CD4-positive, alpha-beta T cell treated with Interleukin-6 for 4 hours (primary cell): ENCODE data around the gene EVA1C.
"Not testable (repeated sequence)": the region's sequence is repeated elsewhere in the genome, so short reads cannot be mapped to it uniquely, and the experiment has no call there.

Source experiments
- DNase-seq: peaks from one replicate; pipeline ENCODE4 v3.0.0-alpha.2; 2020; ENCODE audit warnings: mixed read lengths

EVA1C gene

DNA sequence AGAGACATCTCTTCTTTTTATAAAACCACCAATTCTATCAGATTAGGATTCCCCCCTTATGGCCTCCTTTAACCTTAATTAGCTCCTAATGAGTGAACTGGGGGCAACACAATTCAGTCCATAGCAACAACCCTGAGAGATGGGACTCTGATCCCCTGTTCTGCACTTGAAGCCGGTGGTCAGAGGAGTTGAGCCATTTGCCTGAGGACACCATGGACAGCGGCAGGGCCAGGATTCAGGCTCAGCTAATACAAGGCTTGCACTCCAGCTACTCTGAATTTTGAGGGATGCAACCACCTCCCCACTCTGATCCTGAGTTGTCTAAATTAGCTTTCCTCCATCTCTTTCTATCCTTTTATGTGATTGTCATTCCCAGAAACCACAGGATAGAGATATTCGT, 93.3 kb downstream of the EVA1C start:
- not testable (repeated sequence) for DNase-seq

DNA sequence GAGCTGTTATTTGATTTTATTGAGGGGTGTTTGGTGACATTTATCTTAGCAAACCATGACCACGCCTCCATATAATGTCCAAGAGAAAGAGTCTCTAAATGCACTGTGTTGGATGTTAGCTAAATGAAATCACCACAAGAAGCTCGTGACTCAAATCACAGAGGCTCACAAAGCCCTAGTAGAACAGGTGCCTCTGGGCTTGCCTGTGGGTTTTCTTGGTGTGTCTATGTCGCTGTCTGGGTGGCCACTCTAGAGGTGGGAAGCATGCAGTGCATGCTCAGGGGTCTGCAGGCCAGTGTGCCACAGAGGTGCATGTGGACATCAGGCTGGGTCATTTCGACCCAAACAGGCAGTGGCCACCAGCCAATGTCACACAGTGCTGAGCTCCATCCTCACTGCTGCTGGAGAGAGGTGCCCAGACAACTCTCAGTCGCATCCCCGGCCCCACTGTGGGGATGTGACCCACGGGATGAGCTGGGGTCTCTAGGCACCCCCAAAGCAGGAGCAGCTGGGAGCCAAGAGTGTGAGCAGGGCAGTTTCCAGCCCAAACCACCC, 94.0 kb downstream of the EVA1C start:
- DNase-seq: not testable (repeated sequence)

DNA sequence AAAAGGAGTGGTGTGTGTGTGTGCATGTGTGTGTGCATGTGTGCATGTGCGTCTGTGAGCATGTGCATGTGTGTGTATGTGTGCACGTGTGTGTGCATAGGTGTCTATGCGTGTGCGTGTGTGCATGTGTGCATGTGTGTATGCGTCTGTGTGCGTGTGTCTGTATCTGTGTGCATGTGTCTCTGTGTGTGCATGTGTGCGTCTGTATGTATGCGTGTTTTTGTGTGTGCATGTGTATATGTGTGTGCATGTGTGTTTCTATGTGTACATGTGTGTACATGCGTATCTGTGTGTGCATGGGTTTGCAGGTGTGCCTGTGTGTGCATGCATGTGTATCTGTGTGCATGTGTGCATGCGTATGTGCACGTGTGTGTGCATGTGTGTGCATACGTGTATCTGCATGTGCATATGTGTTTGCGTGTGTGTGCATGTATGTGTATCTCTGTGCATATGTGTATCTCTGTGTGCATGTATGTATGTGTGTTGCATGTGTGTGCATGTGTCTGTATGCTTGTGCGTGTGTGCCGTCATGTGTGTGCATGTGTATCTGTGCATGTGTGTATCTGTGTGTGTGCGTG, 94.9 kb downstream of the EVA1C start:
- no peak for DNase-seq

DNA sequence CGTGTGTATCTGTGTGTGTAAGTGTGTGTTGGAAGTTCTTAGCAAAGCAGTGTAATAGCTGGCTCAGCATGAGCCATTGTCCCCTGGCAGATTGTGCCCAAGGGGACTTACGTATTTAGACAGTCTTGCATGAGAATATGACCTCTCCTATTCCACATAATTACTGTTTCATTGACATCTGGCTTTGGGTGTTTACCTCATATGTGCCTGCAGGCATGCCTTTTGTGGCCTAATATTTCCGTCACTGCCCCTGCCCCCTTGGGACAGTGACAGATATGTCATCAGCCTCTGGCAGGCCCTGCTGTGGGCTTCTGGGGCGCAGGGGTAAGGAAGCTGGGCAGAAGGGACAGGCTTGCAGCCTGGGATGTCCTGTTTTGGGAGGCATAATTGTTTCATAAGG, 95.5 kb downstream of the EVA1C start:
- DNase-seq: not testable (repeated sequence)

DNA sequence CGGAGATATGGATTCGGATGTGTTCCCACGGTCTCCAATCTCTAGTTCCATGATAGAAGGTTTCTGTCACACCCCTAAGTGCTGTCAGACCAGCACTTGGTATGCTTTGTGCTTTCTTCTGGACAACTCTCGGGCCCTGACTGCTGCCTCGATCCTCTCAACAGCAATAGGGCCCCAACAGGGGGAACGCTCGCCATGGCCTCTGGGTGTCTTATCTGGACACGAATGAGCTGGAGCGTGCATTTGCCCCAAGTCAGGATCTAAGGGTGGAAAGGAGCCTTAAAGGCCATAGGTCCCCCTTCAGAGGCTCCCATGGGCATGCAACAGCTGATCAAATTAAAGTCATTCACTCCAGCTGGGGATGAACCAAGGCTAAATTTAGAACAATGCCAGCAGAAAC, 96.1 kb downstream of the EVA1C start:
- DNase-seq: no peak

DNA sequence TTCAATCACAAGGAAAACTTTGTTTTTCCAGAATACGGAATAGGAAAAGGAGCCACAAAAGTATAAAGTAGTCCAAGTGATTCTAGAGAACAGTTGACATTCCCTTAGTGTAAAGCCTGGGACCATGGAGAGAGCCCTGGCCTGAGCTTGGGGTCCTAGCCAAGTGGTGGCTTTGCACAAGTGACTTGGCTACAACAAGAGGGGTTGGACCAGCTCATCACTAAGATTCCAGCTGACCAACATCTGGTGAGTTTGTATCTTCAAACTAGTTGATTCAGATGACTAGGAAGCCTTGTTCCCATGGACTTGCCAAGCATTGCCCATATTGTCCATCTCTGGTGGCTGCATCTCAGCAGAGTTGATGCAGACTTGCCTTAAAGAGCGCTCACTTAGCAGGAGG, 96.5 kb downstream of the EVA1C start:
- DNase-seq: not testable (repeated sequence)

DNA sequence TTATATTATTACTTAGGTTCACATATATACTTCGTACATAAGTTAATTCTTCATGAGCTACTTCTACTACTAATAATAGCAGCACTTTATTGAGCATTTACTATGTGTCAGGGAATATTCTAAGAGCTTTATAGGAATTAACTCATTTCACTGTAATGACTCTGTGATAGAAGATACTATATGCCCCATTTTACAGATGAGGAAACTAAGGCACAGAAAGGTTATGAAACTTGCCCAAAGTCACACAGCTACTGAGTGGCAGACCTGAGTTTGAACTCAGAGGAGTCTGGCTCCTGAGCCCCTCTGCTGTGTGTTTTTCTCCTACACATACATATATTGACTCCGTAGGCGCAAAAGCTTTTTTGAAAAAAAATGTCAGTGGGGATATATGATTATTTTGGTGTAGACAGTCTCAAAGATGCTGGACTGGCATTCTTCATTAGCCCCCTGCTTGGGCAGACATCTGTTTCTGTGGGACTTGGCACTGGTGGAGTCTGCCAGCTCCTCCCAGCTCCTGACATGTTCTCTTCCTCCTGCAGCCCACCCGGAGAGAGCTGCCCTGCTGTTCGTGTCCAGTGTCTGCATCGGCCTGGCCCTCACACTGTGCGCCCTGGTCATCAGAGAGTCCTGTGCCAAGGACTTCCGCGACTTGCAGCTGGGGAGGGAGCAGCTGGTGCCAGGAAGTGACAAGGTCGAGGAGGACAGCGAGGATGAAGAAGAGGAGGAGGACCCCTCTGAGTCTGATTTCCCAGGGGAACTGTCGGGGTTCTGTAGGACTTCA, 102.0 kb downstream of the EVA1C start:
- DNase-seq: no peak

DNA sequence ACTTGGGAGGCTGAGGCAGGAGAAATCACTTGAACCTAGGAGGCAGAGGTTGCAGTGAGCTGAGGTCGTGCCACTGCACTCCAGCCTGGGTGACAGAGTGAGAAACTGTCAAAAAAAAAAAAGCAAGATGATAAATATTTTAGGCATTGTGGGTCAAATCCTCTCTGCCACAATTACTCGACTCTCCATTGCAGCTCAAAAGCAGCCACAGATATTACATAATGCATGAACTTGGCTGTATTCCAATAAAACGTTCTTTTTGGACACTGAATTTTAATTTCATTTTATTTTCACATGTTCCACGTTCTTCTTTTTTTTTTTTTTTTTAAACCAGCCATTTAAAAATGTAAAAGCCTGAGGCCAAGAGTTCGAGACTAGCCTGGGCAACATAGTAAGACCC, 103.4 kb downstream of the EVA1C start:
- DNase-seq: no peak

DNA sequence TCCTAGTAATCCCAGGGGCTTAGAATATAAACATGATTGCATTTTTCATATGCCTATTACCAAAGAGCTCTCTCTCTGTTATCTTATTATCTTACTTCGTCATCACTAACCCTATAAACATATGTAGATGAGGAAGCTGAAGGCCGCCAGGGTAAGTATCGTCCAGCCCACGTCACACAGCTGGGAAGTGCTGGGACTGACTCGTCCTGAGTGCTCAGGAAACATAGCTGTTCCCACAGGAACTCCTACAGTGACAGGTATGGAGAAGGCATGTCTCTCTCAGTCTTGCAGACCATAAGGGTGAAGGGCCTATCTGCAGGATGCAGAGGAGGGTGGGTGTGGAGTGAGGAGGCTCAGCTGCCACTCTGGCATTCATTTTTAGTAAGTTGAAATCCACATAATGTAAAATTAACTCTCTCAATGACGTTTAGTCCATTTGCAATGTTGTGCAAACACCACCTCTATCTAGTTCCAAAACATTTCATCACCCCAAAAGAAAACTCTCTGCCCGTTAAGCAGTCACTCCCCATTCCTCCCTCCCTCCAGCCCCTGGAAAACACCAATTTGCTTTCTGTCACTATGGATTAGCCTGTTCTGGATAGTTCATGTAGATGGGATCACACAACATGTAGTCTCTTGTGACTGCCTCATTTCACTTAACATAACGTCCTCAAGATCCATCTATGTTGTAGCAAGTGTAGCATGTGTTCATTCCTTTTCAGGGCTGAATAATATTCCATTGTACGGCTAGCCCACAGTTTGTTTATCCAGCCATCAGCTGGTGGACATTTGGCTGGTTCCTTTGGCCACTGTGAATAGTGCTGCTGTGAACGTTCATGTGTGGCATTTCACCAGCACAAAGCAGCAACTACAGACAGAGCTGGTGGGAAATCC, 104.5 kb downstream of the EVA1C start:
- no peak for DNase-seq

DNA sequence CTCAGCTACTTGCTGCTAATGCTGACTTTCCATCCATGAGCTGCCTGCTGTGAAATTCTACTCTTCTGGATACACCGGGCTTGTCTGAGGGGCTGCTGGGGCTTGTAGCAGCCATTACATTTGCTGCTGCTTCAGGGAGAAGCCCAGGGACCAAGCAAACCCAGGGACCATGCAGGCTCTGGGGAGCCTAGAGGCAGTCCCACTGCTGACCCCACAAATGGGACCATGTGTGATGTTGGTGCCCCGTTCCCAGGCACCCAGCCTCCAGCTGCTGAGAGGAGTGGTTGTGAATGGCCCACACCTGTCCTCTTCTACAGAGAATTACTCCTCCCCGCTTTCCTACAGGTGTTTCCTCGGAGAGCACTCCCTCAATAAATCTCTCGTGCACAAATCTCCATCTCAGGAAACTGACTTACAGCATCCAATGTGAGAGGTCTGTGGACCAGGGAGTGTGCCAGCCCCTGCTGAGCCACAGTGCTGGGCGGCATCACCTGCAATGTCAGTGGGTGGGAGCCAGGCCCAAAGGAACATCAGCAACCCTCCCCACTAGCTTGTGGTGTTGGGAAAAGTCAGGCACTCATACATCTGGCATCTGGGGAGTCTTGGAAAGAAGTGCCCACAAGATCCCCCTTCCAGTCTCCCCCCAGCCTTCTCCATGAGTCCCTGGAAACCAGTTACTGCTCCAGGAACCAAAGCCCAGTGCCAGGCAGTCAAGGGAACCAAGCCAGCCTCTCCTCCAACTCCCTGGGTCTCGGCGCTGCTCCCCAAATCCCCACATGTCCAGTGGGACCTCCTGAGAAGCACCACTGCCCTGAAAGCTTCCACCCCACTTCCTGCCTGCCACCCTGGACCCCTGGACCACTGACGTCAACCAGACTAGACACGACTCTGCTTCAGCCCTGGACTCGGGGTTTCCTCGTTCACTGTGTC, 107.7 kb downstream of the EVA1C start:
- DNase-seq: no peak

DNA sequence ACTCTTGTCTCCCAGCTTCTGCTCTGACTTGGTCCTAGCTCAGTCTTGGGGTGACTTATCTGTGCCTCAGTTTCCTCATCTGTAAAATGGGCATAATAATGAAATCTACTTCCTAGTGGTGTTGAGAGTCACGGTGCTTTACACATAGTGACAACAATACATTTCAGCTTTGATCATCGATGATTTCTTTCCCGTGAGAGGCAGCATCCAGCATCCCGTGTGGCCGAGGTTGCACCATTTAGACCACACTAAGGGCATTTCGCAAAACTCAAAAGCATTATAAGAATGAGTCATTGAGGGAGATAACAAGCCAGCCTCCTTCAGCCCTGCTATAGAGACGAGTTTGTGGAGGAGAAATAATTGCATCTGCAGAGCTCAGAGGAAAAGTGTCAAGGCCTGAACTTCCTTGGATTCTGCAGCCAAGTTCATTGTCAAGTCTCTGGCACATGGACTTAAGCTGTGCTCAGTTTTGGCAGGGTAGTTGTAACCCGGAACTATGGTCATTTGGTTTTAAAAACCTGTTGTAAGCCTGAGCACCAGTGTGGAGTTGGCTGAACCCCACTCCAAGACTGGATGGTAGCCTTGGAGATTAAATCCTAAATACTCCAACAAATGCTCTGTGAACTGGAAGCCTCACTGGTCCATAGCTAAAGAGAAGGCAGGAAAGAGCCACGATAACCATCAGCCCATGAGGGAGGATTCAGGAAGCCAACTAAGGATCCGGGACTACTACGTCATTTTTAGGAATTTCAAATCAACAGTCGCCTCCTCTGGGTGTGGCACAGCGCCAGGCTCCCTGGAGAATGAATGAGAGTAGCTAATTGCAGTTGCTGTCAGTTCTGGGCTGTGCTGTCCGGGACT, 108.6 kb downstream of the EVA1C start:
- DNase-seq: no peak

DNA sequence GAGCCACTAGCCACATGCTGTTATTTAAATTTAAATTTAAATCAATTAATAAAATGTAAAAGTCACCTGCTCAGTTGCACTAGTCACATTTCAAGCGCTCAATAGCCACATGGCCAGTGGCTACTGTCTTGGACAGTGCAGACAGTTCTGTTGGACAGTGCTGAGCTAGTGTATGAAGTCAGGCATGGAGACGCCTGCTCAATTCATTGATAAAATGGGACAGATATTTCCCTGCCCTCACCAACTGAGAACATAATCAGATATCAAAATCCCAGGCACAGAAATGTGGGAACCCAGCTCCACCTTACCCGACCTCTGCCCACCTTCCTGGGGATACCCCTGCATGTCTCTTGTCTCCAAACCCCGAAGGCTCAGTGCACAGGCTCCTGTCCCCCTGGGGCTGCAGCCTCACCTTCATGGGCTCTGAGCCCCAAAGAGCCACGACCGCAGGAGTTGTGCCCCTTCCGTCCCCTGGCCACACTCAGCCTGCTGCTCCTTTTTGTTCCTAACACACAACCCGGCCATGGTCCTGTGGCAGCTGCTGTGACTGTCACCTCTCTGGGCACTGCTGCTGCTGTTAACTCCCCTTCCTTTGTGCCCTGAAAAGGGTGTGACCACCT, 109.3 kb downstream of the EVA1C start:
- DNase-seq: no peak

DNA sequence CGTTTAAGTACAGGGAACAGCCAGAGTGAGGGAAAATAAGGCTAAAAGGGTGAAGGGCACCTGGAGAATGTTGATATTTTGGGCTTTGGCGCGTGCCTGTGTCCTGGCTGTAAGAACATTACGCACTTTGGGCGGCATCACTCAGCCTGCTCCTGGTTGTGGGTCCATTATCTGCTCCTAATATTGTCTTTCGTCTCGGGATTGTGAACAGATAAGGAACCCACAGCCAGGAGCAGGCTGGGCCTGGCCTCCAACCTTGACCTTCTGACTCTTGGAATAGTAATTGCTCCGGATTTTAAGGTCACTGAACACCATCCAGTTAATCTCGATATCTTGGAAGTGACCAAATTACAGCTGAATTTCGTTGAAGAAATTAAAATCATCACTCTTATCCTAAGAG, 111.0 kb downstream of the EVA1C start:
- DNase-seq: no peak

DNA sequence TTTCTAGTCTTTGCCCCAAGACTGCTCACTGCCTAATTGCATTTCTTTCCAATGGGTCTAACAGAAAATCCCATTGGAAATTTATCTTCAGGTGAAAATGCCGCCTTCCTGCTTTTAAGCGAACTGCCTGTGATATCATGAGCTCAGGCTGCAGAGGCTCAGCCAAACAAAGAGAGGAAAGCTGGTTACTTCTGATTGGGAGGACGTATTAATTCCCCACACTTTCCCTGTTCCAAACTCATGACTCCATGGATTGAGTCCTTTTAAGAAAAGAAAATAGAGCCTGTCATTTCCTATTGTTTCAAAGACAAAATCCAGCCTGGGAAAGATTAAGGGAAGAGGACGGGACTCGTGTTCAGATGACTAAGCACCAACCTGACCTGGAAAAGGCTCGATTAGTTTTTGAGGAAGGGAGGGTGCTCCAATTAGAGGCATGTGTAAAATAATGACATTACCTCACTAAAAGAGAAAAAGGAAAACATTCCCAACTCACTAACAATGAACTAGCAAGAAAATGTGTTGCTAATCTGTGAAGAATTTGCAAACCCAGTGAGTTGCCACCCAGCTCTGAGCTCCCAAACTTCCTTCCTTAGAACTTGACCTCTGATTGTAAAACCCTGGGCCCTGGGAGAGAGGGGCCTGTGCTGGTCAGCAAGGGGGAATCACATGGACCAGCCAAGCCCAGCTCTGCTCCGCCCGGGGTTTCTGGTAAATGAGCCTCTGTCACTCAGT, 111.6 kb downstream of the EVA1C start:
- DNase-seq: no peak

DNA sequence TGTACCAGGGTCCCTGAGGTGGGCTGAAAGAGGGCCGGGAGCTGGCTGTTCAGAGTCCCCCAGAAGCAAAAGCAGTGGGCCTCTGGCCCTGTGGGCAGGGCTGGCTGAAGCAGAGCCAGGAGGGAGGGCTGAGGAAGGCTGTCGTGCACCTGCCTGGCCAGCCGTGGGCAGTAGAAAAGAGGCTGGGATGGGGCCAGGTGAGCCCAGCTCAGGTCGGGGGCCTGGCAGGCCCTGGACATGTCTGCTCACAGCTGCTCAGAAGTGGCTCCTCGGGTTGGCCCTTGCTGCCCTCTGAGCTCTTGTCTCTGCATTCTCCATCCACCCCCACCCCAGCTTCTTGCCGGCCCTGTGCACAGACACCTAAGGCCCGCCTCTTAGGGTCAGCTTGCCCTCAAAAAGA, 112.8 kb downstream of the EVA1C start:
- DNase-seq: no peak

DNA sequence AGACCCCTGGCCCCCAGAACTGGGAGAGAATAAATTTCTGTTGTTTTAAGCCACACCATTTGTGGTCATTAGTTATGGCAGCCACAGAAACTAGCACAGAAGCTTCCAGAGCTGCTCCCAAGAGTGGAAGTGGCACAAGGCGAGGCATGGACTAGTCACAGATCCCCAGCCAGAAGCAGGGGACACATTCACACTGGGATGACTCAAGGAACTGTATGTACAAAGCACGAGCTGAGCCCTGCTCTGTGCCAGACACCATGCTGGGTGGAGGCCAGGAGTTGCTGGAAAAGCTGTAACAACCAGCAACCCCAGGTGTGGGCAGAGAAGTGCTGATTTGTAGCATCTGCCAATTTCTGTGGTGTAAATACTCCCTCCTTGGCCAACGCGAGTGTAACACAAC, 117.2 kb downstream of the EVA1C start:
- no peak for DNase-seq

DNA sequence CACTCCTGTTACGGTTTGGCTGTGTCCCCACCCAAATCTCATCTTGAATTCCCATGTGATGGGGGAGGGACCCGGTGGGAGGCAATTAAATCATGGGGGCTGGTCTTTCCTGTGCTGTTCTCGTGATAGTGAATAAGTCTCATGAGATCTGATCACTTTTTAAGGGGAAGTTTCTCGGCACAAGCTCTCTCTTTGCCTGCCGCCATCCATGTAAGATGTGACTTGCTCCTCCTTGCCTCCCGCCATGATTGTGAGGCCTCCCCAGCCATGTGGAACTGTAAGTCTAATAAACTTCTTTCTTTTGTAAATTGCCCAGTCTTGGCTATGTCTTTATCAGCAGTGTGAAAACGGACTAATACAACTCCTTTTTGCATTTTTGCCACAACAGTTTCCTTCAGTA, 118.3 kb downstream of the EVA1C start:
- not testable (repeated sequence) for DNase-seq

DNA sequence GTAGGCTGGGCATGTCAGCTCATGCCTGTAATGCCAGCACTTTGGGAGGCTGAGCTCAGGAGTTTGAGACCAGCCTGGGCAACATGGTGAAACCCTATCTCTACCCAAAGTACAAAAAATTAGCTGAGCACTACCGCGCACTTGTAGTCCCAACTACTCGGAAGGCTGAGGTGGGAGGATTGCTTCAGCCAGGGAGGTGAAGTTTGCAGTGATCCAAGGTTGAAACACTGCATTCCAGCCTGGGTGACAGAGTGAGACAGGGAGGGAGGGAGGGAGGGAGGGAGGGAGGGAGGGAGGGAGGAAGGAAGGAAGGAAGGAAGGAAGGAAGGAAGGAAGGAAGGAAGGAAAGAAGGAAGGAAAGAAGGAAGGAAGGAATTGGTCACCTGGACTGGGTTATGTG, 119.1 kb downstream of the EVA1C start:
- not testable (repeated sequence) for DNase-seq

DNA sequence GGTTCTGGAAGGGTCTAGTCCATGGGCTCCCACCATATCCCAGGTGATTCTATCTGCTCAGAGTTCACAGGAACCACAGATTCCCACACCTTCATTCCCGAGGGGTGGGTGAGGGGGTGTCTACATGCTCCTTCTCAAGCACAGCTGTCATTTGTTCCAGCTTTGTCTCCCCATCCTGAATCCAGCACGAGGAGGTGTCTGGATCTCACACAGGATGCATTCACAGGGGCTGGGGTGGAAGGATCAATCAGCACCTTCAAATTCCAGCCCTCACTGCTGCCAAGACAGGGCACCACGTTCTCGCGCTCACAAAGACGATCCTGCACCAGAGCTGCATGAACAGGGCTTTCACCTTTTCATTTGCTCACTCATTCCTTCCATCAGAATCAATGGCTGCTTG, 120.1 kb downstream of the EVA1C start:
- DNase-seq: no peak

DNA sequence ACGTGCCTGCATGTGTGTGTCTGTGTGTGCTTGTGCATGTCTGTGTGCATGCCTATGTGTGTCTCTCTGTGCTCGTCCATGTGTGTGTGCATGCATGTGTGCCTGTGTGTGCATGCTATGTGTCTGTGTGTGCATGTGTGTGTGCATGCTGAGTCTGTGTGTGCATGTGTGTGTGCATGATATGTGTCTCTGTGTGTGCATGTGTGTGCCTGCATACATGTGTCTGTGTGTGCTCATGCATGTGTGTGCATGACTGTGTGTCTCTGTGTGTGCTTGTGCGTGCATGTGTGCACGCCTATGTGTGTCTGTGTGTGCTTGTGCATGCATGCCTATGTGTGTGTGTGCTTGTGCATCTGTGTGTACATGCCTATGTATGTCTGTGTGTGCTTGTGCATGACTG, 120.5 kb downstream of the EVA1C start:
- no peak for DNase-seq
